ENCODE data around the gene CASP1.
"Not testable (repeated sequence)": the region's sequence is repeated elsewhere in the genome, so short reads cannot be mapped to it uniquely, and the experiment has no call there.

The CASP1 gene

GRCh38 chr11:105034813-105035620 lies at the start of gene CASP1:
Gene CASP1, minus strand, starts transcription at chr11:105035144. Its CDS starts 31 bp downstream, at chr11:105035113.
- no peak for DNase-seq (ENCODE audit: low spot score)

- DNase-seq (ENCODE audit: low spot score): no peak
These were observed 46.6 kb upstream of the CASP1 start for GRCh38 chr11:105081412-105082150.

GRCh38 chr11:105080171-105080906 lies 45.4 kb upstream of the CASP1 start:
- not testable (repeated sequence) for DNase-seq (ENCODE audit: low spot score)

GRCh38 chr11:105078283-105078682 lies 43.3 kb upstream of the CASP1 start:
- no peak for DNase-seq (ENCODE audit: low spot score)

- not testable (repeated sequence) for DNase-seq (ENCODE audit: low spot score)
These were observed 42.3 kb upstream of the CASP1 start for GRCh38 chr11:105077141-105077790.

- no peak for DNase-seq (ENCODE audit: low spot score)
These were observed 39.2 kb upstream of the CASP1 start for GRCh38 chr11:105074166-105074530.

- no peak for DNase-seq (ENCODE audit: low spot score)
These were observed 38.7 kb upstream of the CASP1 start for GRCh38 chr11:105073456-105074165.

- not testable (repeated sequence) for DNase-seq (ENCODE audit: low spot score)
These were observed 37.1 kb upstream of the CASP1 start for GRCh38 chr11:105072080-105072479.

- no peak for DNase-seq (ENCODE audit: low spot score)
These were observed 36.3 kb upstream of the CASP1 start for GRCh38 chr11:105071089-105071732.

GRCh38 chr11:105070306-105070705 lies 35.4 kb upstream of the CASP1 start:
- no peak for DNase-seq (ENCODE audit: low spot score)

- not testable (repeated sequence) for DNase-seq (ENCODE audit: low spot score)
These were observed 34.8 kb upstream of the CASP1 start for GRCh38 chr11:105069749-105070148.

- DNase-seq (ENCODE audit: low spot score): not testable (repeated sequence)
These were observed 28.4 kb upstream of the CASP1 start for GRCh38 chr11:105063245-105063941.

- DNase-seq (ENCODE audit: low spot score): no peak
These were observed 22.5 kb upstream of the CASP1 start for GRCh38 chr11:105057432-105057831.

GRCh38 chr11:105056446-105056845 lies 21.5 kb upstream of the CASP1 start:
- DNase-seq (ENCODE audit: low spot score): no peak

- DNase-seq (ENCODE audit: low spot score): no peak
These were observed 20.0 kb upstream of the CASP1 start for GRCh38 chr11:105054723-105055493.

GRCh38 chr11:105052487-105052886 lies 17.5 kb upstream of the CASP1 start:
- no peak for DNase-seq (ENCODE audit: low spot score)

GRCh38 chr11:105051559-105051958 lies 16.6 kb upstream of the CASP1 start:
- no peak for DNase-seq (ENCODE audit: low spot score)

GRCh38 chr11:105049481-105049880 lies 14.5 kb upstream of the CASP1 start:
- DNase-seq (ENCODE audit: low spot score): no peak

- DNase-seq (ENCODE audit: low spot score): peak; percentile 66
These were observed 12.1 kb upstream of the CASP1 start for GRCh38 chr11:105046898-105047579.

All from RKO (cell line).